B cell (primary cell): ENCODE measurements around the gene MYOM1. TPM values are rescaled to one million over a fixed set of nuclear protein-coding genes. Genes with fewer than 3 reads are reported as not detected.

Experiments
- ATAC-seq: fragments of 200-7000 bp; cut with Tn5 transposase; one replicate; pipeline ENCODE4 v1.10.0; 2021; ENCODE audit warnings: low read depth, mild to moderate bottlenecking, moderate number of reproducible peaks, moderate library complexity
- CTCF ChIA-PET: fragments of 350-600 bp; sonication (Branson Sonifier 250); formaldehyde crosslinking; loops from one replicate; lab custom pipeline; 2021; ENCODE audit warnings: antibody characterized with exemption, inconsistent platforms; lab: Charles Lee
- POLR2A ChIA-PET: fragments of 350-600 bp; sonication (Branson Sonifier 250); formaldehyde crosslinking; loops from one replicate; lab custom pipeline; 2021; ENCODE audit warnings: antibody characterized with exemption; lab: Charles Lee
- DNase-seq: peaks from one replicate; pipeline ENCODE4 v3.0.0; 2013
- H2AFZ ChIP-seq: 2 replicates; pipeline ENCODE4 v1.6.1; 2012; ENCODE audit warnings: mild to moderate bottlenecking, low read depth, low read length; ENCODE audit not compliant: insufficient read depth, poor library complexity, severe bottlenecking
- H3K27ac ChIP-seq, 2 donors: 1 replicate in 1 of 2; 2 replicates in 1 of 2; pipeline ENCODE4 v1.5.1; 2012 to 2013; ENCODE audit warnings: low read length in 2 of 2, mild to moderate bottlenecking in 2 of 2, moderate library complexity in 1 of 2
- H3K27me3 ChIP-seq, 4 experiments: fragments of 200-600 bp in 1 of 4; sonication (generic) in 1 of 4; replicated peaks in 1 of 4; 1 replicate in 2 of 4; 2 replicates in 2 of 4; pipeline versions ENCODE4 v1.6.1 to v1.7.0; 2013 to 2016; ENCODE audit warnings: low read length in 3 of 4, mild to moderate bottlenecking in 2 of 4, mixed read lengths in 1 of 4, moderate library complexity in 1 of 4; ENCODE audit not compliant: insufficient read depth in 4 of 4, control insufficient read depth in 3 of 4; ENCODE audit errors: control extremely low read depth in 1 of 4
- H3K36me3 ChIP-seq, 2 experiments: replicated peaks in 1 of 2; 1 replicate in 1 of 2; 2 replicates in 1 of 2; pipeline versions ENCODE4 v1.6.1 to v1.7.1; 2013; ENCODE audit warnings: low read length in 1 of 2; ENCODE audit not compliant: insufficient read depth in 2 of 2, control insufficient read depth in 1 of 2; ENCODE audit errors: control extremely low read depth in 1 of 2, extremely low read depth in 1 of 2
- H3K4me1 ChIP-seq, 2 donors: fragments of 200-600 bp in 1 of 2; sonication (generic) in 1 of 2; 1 replicate in 1 of 2; 2 replicates in 1 of 2; pipeline versions ENCODE4 v1.5.1 to v1.6.1; 2013 to 2017; ENCODE audit warnings: low read length in 2 of 2; ENCODE audit not compliant: control insufficient read depth in 2 of 2, insufficient read depth in 2 of 2
- H3K4me2 ChIP-seq: replicated peaks from 2 replicates; pipeline ENCODE3; 2012; ENCODE audit warnings: mild to moderate bottlenecking, low read depth, low read length; ENCODE audit not compliant: poor library complexity, severe bottlenecking
- H3K4me3 ChIP-seq, 5 experiments: fragments of 200-600 bp in 1 of 5; sonication (generic) in 1 of 5; 1 replicate in 3 of 5; 2 replicates in 2 of 5; pipeline versions ENCODE4 v1.5.1 to v1.7.0; 2011 to 2016; ENCODE audit warnings: low read length in 4 of 5, mild to moderate bottlenecking in 4 of 5, low read depth in 2 of 5, control low read depth in 1 of 5, moderate library complexity in 1 of 5; ENCODE audit not compliant: insufficient read depth in 1 of 5; ENCODE audit errors: control extremely low read depth in 1 of 5, extremely low read depth in 1 of 5
- H3K79me2 ChIP-seq: fragments of 200-600 bp; sonication (generic); one replicate; pipeline ENCODE4 v1.6.0; 2016; ENCODE audit warnings: low read length; ENCODE audit not compliant: control insufficient read depth, insufficient read depth
- H3K9ac ChIP-seq: fragments of 200-600 bp; sonication (generic); 2 replicates; pipeline ENCODE4 v1.6.1; 2017; ENCODE audit warnings: mild to moderate bottlenecking, low read length, moderate library complexity
- H3K9me3 ChIP-seq, 3 donors: one replicate each; pipeline versions ENCODE4 v1.6.1 to v1.7.1; 2013; ENCODE audit warnings: low read length in 2 of 3; ENCODE audit not compliant: control insufficient read depth in 2 of 3, insufficient read depth in 1 of 3; ENCODE audit errors: control extremely low read depth in 1 of 3
- H4K20me1 ChIP-seq: 2 replicates; pipeline ENCODE4 v1.6.0; 2012; ENCODE audit warnings: mild to moderate bottlenecking, low read length; ENCODE audit not compliant: insufficient read depth, control insufficient read depth, poor library complexity, severe bottlenecking
- H3K27ac Mint-ChIP-seq: one replicate; pipeline ENCODE4 v1.8.0; 2021; ENCODE audit warnings: mixed read lengths
- H3K27me3 Mint-ChIP-seq: one replicate; pipeline ENCODE4 v1.8.0; 2021; ENCODE audit warnings: mixed read lengths
- H3K4me1 Mint-ChIP-seq: one replicate; pipeline ENCODE4 v1.8.0; 2021; ENCODE audit warnings: mixed read lengths
- H3K4me3 Mint-ChIP-seq: one replicate; pipeline ENCODE4 v1.8.0; 2021; ENCODE audit warnings: mixed read lengths
- H3K9me3 Mint-ChIP-seq: one replicate; pipeline ENCODE4 v1.8.0; 2022; ENCODE audit warnings: mixed read lengths; ENCODE audit not compliant: insufficient read depth
- EZH2 ChIP-seq: IDR thresholded peaks from 2 replicates; pipeline ENCODE4 v1.6.1; 2012; ENCODE audit warnings: borderline replicate concordance, low read depth, mild to moderate bottlenecking, moderate library complexity, low read length; ENCODE audit not compliant: insufficient read depth, poor library complexity, severe bottlenecking
- WGBS: methylation state at CpG from one replicate; pipeline ENCODE4 v1.1.5; 2013; ENCODE audit warnings: missing lambda C conversion rate; ENCODE audit not compliant: insufficient coverage; 5-methylcytosine and 5-hydroxymethylcytosine counted together
- intact Hi-C: fragments of 100-400 bp; cut with micrococcal nuclease; formaldehyde crosslinking; loops from one replicate; pipeline ENCODE4 v1.10.0; 2022
- polyA plus RNA-seq: library from polyadenylated mRNA; depleted of rRNA; stranded (reverse); fragments of >200 nt; gene quantifications from 2 replicates; pipeline ENCODE4 v1.2.3, GENCODE V29; 2012
- total RNA-seq, 2 donors: library from RNA; stranded (reverse); fragments of 120-200 nt in 1 of 2; gene quantifications; 1 replicate in 1 of 2; 2 replicates in 1 of 2; pipeline versions ENCODE4 v1.2.3 to v1.2.4, GENCODE V29; 2013 to 2022
- TF ChIP-seq, protein P1 (sequence below): fragments of 200-600 bp; IDR thresholded peaks from one replicate; pipeline ENCODE4 v1.8.0; 2022; ENCODE audit warnings: antibody characterized with exemption, mild to moderate bottlenecking

MYOM1 gene
- total and polyA plus RNA-seq, 2 donors (not counting 1 experiment from before 2014, with no cell fraction given) = 1.5 to 12.8 TPM

DNA sequence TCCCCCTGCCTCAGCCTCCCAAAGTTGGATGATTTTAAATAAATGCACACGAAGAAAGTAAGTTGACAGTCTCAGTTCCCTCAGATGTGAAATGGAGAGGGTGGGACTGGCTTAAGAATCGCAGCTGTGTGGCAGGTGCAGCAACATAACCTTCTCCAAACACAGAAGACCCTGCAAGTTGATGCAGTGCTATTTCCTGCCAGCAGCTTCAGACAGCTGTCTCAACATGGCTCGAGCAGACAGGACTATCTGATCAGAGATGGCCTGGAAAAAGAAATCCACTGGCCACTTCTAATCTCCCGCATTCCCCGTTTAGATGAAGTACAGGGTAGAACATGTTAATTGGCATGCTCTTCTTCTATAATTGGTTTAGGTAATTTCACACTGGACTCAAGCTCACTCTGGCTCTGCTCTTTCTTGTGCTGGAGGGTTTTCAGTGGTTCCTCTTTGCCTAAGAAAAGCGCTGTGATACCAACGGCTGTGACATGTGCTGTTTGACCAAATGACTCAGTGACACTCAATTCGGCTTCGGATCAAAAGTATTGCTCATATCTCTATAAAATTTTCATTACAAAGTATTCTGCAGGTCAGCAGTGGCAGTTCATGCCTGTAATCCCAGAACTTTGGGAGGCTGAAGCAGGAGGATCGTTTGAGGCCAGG lies 40.2 kb downstream of the MYOM1 start:
- TF ChIP-seq, protein P1, sequence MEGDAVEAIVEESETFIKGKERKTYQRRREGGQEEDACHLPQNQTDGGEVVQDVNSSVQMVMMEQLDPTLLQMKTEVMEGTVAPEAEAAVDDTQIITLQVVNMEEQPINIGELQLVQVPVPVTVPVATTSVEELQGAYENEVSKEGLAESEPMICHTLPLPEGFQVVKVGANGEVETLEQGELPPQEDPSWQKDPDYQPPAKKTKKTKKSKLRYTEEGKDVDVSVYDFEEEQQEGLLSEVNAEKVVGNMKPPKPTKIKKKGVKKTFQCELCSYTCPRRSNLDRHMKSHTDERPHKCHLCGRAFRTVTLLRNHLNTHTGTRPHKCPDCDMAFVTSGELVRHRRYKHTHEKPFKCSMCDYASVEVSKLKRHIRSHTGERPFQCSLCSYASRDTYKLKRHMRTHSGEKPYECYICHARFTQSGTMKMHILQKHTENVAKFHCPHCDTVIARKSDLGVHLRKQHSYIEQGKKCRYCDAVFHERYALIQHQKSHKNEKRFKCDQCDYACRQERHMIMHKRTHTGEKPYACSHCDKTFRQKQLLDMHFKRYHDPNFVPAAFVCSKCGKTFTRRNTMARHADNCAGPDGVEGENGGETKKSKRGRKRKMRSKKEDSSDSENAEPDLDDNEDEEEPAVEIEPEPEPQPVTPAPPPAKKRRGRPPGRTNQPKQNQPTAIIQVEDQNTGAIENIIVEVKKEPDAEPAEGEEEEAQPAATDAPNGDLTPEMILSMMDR = no peak
- no peak for TF ChIP-seq EZH2
- peak overlapping the region in 1 of 5 experiments; percentile 11 for H3K4me3 ChIP-seq
- peak; percentile 58 for DNase-seq
- H4K20me1 ChIP-seq = no peaks in the 10 kb centered on the region
- ATAC-seq = peak; percentile 59
- CTCF ChIA-PET = interaction anchor here (0.6 to 5.4 kb wide), 15 partner anchors 11 to 339 kb away, joined by 3 to 79 read pairs (median 4); partner anchors contain the start of gene MYL12A
- POLR2A ChIA-PET = interaction anchor here (0.7 to 1.5 kb wide), 7 partner anchors 28 to 415 kb away, joined by 3 to 5 read pairs (median 3); partner anchors contain the start of gene MYL12A
- WGBS = 22% methylated on average over 5 of the region's 10 CpGs
- H3K36me3 ChIP-seq = peaks cover 0 to 3% of the 10 kb centered on the region in 2 experiments
- H3K79me2 ChIP-seq = no peaks in the 10 kb centered on the region
- H3K4me1 Mint-ChIP-seq = peaks cover 28% of the 10 kb centered on the region
- H2AFZ ChIP-seq = peak overlapping the region; percentile 43
- no peaks in the 10 kb centered on the region for H3K27me3 ChIP-seq
- H3K9me3 ChIP-seq = no peaks in the 10 kb centered on the region
- H3K9me3 Mint-ChIP-seq = no peaks in the 10 kb centered on the region
- peak overlapping the region; percentile 66 for H3K4me3 Mint-ChIP-seq
- H3K4me2 ChIP-seq = peak overlapping the region; percentile 32
- no peak overlapping the region for H3K9ac ChIP-seq
- H3K27ac Mint-ChIP-seq = peak overlapping the region; percentile 97
- peaks cover 20 to 27% of the 10 kb centered on the region in 2 donors for H3K4me1 ChIP-seq
- H3K27ac ChIP-seq = peak overlapping the region; percentile 35 to 78
- intact Hi-C loops = loop anchor here (1.0 to 5.0 kb wide), 6 partner anchors 28 to 543 kb away; partner anchors contain the start of gene MYL12B
- no peaks in the 10 kb centered on the region for H3K27me3 Mint-ChIP-seq
